A549 (cell line): Measurements from ENCODE around the gene SLC12A8.

ENCODE experiments used
- CTCF ChIP-seq: fragments of >200 bp; sonication (Bioruptor Twin); formaldehyde crosslinking; IDR thresholded peaks from 3 replicates; pipeline ENCODE4 v1.5.1; 2016
- NPAS2 ChIP-seq: fragments of 250-450 bp; sonication (Bioruptor Pico); IDR thresholded peaks from 2 replicates; pipeline ENCODE4 v1.8.0; 2022; ENCODE audit warnings: mild to moderate bottlenecking, moderate library complexity, borderline replicate concordance
- NR3C1 ChIP-seq: fragments of >200 bp; sonication (Bioruptor Twin); formaldehyde crosslinking; IDR thresholded peaks from 3 replicates; pipeline ENCODE4 v1.6.1; 2017
- PBX3 ChIP-seq: IDR thresholded peaks from 2 replicates; pipeline ENCODE4 v1.6.1; 2012
- POLR2AphosphoS2 ChIP-seq: conservative IDR thresholded peaks from 2 replicates; pipeline ENCODE4 v1.6.1; 2012; ENCODE audit warnings: low read length, improper control_type of control experiment, inconsistent platforms
- RAD21 ChIP-seq, 2 experiments: fragments of >200 bp in 1 of 2; sonication (Bioruptor Twin) in 1 of 2; formaldehyde crosslinking in 1 of 2; IDR thresholded peaks in 1 of 2; conservative IDR thresholded peaks in 1 of 2; 2 replicates in 1 of 2; 3 replicates in 1 of 2; pipeline ENCODE4 v1.6.1; 2012 to 2018; ENCODE audit warnings: inconsistent platforms in 1 of 2
- REST ChIP-seq: fragments of 200-600 bp; sonication (generic); IDR thresholded peaks from 2 replicates; pipeline ENCODE4 v1.6.1; 2016; ENCODE audit warnings: antibody characterized with exemption, mild to moderate bottlenecking, moderate library complexity
- SMC3 ChIP-seq: fragments of >200 bp; sonication (Bioruptor Twin); formaldehyde crosslinking; IDR thresholded peaks from 3 replicates; pipeline ENCODE4 v1.6.1; 2018; ENCODE audit warnings: inconsistent platforms
- USF2 ChIP-seq: fragments of 450-650 bp; IDR thresholded peaks from 2 replicates; pipeline ENCODE4 v1.6.1; 2014; ENCODE audit warnings: antibody characterized with exemption
- ZSCAN20 ChIP-seq: fragments of 250-450 bp; sonication (Bioruptor Pico); IDR thresholded peaks from 2 replicates; pipeline ENCODE4 v1.8.0; 2022; ENCODE audit warnings: mild to moderate bottlenecking, moderate library complexity

GRCh38 chr3:125087768-125088391 lies 124.7 kb downstream of the SLC12A8 start:
- no peak for TF ChIP-seq PBX3
- no peak for TF ChIP-seq CTCF
- TF ChIP-seq REST = no peak
- TF ChIP-seq NPAS2 (CRISPR knock-in tag) = no peak
- TF ChIP-seq SMC3 = no peak
- no peak for TF ChIP-seq ZSCAN20
- TF ChIP-seq POLR2AphosphoS2 = no peak
- no peak for TF ChIP-seq USF2
- no peak for TF ChIP-seq RAD21 (conservative IDR thresholded peaks at IDR 0.05 in 1 of 2, IDR thresholded peaks at IDR 0.05 in 1 of 2)
- TF ChIP-seq NR3C1 = no peak
